AG08395 (cell line): ENCODE results near the gene LSAMP.
"Not testable (repeated sequence)": the region's sequence is repeated elsewhere in the genome, so short reads cannot be mapped to it uniquely, and the experiment has no call there.

Experiments
- DNase-seq: peaks from one replicate; pipeline ENCODE4 v3.0.0; 2012; ENCODE audit warnings: mixed read lengths, low spot score

Gene LSAMP

DNA sequence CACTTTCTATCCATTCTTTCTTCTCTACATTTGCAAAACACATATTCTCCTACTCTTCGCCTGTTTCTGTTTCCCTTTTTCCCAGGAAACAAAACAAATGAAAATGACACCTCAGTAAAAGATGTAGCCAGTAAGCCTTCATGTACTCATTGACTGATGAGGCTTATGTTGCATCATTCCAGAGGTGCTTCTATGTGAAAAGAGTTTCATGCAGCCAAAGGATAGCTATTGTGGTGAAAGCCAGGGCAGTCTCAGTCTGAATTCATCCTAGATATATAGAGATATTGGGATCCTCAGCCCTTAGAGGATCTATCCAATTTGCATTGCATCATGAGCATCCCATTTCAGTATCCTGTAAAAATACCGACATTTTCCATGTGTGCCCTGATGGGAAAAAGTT is 554.7 kb downstream of the LSAMP start:
- no peak for DNase-seq

DNA sequence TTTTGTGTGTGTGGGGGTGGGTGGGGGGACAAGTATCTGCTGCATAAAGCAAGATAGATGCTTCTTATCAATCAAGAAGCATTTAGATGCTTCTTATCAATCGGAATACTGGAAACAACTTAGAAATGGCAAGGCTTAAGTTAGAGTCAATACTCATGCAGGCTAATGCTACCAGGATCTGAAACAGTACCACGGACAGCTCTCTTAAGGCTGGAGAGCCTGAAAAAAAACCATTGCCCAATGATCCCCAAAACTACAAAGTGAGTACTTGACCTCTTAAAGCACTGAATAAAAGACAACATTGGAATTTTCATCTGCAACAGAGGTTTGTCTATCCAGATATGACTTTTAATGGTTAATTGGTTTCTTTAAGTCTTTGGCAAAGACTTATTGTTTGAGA is 559.7 kb downstream of the LSAMP start:
- peak; percentile 35 for DNase-seq

DNA sequence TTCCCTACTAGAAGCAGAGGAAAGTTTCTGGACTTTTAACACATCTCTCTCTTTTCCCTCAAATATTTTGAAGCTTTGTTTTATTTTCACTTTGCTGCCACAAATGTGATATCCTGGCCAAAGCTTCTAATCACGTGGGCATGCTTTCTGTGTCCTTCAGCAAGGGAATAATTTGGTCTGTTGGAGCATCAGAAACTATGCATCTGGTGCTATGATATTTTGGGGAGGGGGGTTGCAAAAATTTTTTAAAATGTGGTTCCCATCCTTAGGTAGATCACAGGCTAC is 567.7 kb downstream of the LSAMP start:
- DNase-seq: no peak

DNA sequence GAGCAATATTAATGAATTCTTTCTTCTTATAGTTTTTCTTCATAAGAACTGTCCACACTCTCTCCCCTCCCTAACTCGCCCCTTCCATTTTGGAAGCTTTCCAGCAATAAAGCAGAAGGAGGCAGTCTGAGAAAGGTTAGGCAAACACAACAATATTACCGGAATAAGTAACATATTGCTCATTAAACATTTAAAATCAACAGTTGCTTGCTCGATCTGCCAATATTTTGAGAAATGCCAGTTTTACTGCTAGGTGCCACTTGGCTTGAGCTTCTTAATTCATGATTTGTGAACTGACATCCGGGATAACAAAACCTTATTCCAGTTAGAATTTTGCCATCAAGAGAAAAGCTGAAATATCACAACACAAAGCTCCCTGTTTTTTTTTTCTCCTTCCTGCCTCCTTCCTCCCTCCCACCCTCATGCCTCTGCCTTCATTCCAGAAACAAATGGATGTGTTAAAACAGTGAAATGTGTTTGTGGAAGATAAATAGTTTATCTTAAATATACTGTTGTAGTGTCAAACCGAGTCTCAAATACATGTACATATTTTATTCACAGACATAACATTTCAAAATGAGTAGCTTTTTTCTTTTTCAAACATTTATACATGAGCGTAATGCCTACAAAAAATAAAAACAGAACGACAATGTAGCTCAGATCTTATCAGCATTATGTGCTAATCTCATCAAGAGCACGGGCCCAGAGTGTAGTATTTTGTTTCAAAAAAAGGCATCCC is 568.2 kb downstream of the LSAMP start:
- peak; percentile 2 for DNase-seq

DNA sequence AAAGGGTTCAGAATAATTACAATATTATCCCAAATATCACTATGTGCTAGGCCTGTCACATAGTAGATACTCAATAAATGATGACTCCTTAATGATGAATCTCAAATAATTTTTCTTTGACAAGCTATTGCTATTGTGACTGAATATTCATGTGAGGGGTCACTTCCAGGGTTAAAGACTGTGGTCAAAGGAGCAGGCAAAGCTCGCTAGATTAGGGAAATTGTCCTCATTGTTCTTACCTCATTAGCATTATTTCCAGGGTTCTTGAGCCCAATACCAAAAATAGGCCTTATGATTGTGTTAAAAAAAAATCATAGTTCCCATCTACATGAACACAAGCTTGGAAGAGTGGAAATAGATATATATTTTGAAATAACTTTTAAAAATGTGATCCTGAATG is 569.8 kb downstream of the LSAMP start:
- DNase-seq: no peak

DNA sequence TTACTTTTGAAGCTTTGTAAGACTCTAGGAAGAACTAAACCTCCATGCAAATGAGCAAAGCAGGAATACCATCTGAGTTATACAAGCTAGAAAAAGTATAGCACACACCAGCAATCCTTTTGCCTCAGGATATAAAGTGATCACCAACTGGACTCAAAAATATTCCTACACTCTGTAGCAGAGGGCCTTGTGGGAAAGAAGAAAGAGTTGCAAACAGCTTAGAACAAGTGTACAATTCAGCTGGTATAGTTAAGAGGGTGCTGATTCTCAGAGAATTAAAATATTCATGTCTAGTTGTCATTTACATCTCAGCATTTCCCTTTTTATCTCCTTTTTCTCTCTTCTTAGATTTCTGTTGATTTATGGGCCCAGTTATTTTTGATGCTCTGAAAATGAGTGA is 573.6 kb downstream of the LSAMP start:
- no peak for DNase-seq

DNA sequence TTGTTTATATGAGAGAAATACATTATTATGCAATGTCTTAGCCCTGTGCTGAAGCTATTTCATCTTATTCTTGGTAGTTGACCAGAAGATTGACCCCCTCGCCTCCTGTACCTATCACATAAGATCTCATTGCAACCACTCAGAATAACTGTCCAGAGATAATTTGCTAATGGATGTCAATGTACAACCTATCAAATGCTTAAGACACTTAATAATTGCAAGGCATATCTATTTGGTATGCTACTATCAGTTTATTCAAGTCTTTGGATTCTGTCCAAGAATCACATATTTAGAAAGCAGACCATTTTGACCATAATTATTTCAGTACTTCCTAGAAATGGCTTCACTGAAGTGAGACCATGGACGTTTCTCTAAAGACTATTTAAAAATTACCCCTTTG is 580.4 kb downstream of the LSAMP start:
- DNase-seq: no peak

DNA sequence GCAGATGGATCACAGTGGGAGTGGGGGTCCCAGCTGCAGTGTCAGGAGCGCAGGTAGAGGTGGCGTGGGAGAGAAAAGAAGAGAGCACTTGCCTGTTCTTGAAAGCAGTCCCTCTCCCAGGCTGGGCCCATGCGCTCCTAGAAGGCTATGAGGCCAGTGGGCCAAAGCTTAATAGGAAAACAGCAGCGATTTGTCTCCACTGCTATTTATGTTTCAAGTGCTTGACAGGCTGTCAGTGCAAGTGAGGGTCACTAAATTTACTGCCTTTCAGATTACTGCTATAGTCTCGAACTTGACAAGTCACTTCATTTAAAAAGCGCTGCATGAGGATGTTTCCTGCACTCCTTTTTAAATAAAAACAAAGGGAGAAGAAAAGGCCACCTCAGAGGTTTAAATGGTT is 582.4 kb downstream of the LSAMP start:
- no peak for DNase-seq

DNA sequence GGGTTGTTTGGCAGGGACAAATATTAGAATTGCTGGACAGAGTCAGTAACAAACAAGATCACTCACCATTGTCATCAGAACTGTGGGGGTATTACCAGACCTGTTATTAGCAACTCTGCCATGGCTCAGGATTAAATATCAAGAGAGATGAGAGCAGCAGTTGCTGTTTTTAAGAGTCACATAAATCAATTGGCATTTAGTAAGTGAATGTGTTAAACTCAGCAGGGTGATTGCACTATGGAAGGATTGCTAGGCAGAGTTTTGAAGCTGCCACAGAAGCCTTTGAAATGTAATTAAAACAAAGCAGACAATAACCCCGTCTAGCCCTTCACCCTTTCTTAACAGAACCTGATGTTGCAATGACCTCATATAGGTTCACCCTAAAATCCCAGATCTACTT is 583.2 kb downstream of the LSAMP start:
- DNase-seq: no peak

DNA sequence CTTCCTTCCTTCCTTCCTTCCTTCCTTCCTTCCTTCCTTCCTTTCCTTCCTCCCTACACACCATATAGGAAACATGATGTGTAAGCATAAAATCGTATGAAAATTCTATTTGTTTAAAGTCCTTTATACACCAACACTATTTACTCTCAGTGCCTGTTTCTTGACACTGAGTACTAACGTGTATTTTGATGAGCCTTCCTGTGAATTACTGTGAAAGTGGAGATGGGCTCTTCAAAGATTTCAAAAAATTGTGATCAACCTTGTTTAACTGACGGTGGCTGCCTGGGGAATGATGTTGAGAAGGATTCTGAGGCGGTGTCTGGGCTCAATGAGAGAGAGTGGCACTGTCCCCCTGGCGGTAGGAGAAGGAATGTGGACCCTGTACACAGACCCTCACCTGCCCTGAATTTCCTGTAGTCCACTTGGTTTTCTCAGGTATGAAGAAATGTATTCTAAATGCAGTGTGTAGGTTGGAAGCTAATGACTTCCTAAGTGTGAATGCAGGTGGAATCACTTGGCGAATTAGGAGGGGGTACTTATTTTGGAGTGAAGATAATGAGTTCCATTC is 584.0 kb downstream of the LSAMP start:
- no peak for DNase-seq

DNA sequence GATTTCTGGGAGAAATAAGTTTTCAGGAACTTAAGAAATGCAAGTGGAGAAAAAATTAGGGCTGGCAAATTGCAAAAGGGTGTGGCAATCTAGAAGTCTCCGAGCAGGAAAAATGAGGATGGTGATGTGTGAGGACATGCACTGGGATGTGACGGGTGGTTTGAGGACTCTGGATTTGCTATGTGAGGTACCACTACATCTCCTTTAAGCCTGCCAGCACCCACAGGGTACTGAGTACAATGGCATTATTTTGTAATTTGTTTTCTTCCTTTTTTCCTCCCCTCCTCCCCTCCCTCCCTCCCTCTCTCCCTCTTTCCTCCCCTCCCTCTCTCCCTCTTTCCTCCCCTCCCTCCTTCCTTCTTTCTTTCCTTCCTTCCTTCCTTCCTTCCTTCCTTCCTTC is 584.5 kb downstream of the LSAMP start:
- no peak for DNase-seq

DNA sequence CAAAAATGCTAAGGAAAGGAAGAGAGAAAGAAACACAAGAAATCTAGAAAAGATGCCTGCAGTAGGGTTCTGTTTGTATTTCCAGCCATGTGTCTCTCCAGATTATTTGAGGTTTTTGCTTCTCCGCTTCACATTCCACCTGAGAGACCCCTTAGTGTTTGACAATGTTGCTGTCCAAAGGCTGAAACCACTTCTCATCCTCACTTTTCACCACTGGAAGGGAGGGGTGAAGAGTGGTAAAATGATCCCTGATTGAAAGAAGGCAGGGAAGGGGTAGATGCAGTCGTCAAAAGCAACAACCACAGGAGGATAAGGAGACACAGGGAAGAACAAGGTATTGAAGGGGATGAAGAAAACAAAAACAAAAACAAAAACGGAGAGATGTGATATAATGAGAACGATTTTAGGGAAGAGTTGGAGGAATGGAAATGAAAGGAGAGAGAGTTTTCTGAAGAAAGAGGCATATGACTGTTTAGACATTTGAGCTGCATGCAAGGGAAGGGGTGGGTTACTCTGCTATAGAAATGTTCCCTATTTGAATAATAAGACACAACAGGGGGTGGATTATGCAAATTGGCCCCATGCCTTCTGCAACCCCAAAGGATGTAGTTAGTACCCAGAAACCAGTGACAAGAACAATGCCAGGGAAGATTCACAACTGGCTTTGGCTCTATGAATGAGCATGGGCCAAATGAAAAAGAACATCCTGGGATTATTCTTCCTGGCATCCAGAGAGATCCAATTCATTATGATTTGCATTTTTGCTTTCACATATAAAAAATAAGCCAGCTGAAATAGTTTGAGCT is 586.1 kb downstream of the LSAMP start:
- DNase-seq: no peak

DNA sequence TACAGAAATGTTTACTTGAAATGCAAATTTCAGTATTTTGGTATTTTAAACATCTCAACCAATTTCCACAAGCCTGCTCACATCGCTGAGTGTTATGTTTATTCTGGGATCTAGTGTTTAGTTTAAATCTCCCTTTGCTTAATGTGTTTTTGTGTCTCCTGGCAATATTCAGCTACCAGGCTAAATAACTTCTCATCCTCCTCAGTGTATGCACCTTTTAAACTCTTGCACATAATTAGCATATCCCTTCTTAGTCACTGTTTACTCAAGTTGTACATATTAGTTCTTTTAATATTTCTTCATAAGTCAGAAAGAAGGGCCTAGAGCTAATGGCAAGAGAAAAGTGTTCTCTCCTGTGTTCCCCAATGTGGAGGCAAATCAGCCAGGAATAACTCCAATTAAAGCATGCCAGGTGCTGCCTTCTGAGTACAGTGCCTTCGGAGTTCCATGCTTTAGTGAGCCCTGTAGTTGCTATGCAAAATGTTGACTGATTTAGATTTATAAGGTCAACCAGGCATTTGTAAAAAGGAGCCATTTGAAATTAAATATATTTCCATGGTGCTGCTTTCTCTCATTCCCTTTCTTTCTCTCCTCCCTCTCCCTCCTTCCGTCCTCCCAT is 587.7 kb downstream of the LSAMP start:
- no peak for DNase-seq

DNA sequence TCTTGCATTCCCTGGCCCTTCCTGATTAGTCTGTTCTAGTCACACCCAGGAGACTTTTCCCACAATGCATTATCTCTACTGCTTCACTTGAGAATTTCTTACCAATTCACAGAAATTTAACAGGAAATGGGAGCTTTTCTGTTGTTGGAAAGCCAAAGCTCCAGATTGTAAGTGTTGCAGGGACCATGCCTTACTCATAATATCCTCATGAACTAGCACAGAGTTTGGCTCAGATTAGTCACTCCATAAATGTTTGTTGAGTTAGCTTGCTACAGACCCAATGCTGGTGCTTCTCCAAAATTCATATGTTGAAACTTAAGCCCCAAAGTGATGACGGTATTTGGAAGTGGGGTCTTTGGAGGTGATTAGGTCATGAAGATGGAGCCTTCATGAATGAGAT is 589.4 kb downstream of the LSAMP start:
- DNase-seq: peak; percentile 54

DNA sequence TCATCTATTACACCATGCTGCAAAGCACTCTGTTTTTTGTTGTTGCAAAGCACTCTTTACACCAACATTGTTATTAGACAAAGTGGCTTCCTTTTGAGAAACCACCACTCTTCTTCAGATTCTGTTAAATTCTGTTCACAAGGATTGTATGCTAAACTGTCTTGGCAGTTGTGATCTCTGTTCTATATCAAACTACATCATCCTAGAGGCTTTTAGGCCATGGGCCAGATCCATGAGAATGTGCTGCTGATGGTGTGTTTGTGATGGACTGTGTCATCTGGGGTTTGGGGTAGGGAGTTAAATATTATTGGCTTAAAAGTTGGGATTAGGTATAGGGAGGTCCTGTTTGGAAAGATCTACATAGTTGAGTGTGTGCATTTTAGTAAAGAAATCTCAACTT is 592.2 kb downstream of the LSAMP start:
- no peak for DNase-seq

DNA sequence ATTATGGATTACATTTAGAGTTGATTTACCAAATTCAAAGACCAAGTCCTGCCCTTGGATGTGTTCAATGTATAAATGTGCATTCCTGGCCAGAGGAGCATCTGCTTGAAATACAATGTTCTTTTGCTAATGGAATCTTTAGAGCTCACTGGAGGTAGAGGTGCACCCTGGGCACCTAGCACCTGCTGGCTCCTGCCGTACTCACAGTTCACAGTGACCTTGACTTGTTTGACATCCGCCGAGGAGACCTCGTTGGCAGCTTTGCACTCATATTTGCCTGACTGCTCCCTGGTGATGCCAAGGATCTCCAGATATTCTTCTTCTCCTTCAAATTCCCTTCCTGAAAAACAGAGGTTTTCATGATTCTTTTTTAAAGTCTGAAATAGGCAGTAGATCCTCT is 593.0 kb downstream of the LSAMP start:
- no peak for DNase-seq

DNA sequence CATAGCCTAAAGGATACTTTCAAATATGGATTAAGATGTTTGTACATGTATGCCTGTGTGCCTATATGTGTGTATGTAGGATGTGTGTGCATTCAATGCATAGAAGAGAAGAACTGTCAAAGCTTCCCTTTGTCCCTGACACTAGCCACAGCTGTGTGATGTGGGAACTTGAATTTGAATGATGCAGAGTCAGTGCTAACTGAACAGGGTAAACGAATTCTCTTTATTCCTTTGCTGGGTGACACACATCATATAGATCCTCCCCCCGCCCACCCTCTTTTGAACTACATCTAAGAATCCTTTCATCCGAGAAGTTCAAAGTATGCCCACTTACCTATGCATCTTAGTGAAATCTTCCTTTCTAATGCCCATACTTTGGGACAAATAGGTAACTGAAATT is 593.7 kb downstream of the LSAMP start:
- DNase-seq: no peak

DNA sequence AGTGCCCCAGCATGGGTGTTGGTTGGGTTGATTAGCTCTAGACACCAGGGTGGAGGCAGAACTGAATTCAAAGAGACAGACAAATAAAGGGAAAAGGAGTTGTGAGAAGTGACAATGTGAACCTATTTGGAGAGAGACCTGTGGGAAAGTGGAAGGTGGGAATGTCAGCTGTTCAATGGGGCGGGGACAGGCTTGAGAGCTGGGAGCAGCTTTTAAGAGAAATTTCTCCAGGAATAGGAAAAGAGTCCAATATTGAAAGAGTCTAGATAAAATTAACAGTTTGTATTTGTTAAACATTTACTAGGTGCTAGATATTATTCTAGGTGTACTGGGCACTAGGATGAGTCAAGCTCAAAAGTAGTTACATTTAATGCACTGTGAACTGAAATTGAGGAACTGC is 596.6 kb downstream of the LSAMP start:
- no peak for DNase-seq

DNA sequence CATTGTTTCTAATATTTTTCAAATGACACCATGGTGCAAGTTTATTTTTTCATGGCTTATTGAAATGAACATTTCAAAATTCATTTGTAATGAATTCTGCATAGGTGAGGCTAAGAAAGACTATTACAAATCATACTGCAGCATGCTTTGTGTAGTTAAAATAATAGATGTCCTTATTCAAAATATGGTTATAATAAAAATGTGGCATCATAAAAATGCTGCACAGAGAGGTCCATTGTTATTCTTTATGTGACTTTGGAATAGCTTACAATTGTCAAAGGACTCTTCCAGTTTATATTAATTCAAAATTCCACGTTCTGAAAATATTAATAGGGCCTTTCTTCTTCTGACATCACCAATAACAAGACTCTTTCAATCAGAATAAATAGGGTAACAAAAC is 599.3 kb downstream of the LSAMP start:
- no peak for DNase-seq

DNA sequence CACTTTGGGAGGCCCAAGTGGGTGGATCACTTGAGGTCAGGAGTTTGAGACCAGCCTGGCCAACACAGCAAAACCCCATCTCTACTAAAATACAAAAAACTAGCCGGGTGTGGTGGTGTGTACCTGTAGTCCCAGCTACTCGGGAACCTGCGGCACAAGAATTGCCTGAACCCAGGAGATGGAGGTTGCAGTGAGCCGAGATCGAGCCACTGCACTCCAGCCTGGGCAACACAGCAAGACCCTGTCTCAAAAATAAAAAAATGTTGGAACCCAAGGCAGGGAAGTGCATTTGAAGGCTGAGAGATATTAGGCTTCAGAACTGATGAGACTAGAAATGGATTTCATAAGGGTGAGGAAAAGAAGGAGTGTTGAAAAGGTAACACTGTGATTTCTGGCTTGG is 600.6 kb downstream of the LSAMP start:
- DNase-seq: not testable (repeated sequence)

DNA sequence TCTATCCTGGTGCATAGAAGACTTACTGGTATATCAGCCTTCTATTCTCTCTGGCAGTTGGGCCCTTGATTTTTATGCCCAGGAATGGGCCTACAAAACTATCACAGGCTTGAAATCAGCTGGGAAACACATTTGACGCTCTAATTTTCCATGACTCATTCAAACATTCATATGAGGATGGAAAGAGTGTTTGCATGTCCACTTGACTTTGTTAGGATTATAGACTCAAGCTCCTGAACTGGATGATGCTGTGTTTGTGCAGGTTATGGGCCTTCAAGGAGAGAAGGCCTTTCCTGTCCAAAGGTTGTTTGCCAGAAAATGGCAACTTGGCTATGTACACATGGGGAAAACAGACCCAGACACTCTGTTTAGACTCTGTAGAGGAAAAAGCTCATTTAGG is 602.1 kb downstream of the LSAMP start:
- DNase-seq: no peak

DNA sequence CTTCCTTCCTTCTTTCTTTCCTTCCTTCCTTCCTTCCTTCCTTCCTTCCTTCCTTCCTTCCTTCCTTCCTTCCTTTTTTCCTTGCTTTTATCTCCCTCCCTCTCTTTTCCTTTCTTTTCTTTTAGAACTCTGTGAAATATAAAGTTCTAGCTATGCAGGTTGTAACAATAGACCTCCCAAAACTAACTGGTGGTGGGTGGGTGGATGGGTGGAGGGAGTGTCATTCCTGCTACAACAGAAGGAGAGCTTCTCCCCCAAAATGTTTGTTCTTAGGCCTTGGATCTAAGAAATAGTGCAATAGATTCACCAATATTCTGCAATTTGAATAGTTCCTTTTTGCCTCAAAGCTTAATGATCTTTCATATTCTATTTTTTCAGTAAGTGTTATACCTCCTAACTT is 606.0 kb downstream of the LSAMP start:
- DNase-seq: no peak

DNA sequence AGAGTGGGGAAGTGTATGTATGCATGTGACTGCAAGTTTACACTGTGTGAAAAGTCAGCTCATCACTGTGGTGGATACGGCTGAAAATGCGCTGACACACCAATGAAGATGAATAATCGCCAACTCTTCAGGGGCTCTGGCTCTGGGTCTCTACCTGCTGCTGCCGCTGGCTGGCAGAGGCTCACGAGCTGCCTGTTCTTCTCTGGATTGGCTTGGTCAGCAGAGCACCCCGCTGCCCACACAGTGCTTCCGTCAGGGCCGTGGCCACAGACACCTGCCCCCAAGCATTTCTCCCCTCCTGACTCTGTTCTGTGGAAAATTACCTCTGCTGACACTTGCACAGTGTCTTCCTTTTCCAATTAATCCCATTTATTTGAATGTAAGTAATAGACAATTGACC is 606.5 kb downstream of the LSAMP start:
- DNase-seq: no peak
